Smooth muscle cell of the coronary artery (primary cell): ENCODE data around the gene CSN2. TPM values are rescaled to one million over a fixed set of nuclear protein-coding genes. Genes with fewer than 3 reads are reported as not detected.

Source experiments
- total RNA-seq: library from RNA; depleted of rRNA; stranded (reverse); fragments of >200 nt; gene quantifications from 2 replicates; pipeline ENCODE4 v1.2.3, GENCODE V29; 2014; ENCODE audit warnings: low replicate concordance

CSN2 gene
- total RNA-seq = not detected in 2 replicates

GRCh38 chr4:69965628-69966027, at the start of gene CSN2:
TSS of gene CSN2 (minus strand) at chr4:69965728. CDS start at chr4:69960995, 4,733 bp downstream.

GRCh38 chr4:69995526-69996016, 30.0 kb upstream of the CSN2 start, which contains the start of gene STATH:
TSS of gene STATH (plus strand) at chr4:69995966. CDS start at chr4:69998438, 2,472 bp downstream.

GRCh38 chr4:69930768-69931167, 34.8 kb downstream of the CSN2 start, which contains the start of gene CSN1S1:
TSS of gene CSN1S1 (plus strand) at chr4:69931068. CDS start at chr4:69932556, 1,488 bp downstream.

Other genes with a start within 250 kb of the CSN2 start
- gene SULT1B1, start 205.1 kb downstream of the CSN2 start, total RNA-seq = under 0.01 and 13.7 TPM in 2 replicates
- gene SULT1E1, start 105.6 kb downstream of the CSN2 start, total RNA-seq = 0.12 and 291 TPM in 2 replicates
- gene CSN1S1, start 34.7 kb downstream of the CSN2 start, total RNA-seq = not detected in 2 replicates
- gene STATH, start 30.2 kb upstream of the CSN2 start, total RNA-seq = 0.15 TPM in 1 of 2 replicates, not detected in the other
- gene HTN3, start 62.7 kb upstream of the CSN2 start, total RNA-seq = not detected in 2 replicates
- gene HTN1, start 84.7 kb upstream of the CSN2 start, total RNA-seq = not detected in 2 replicates
- not detected in 2 replicates for gene PRR27, start 188.5 kb upstream of the CSN2 start, total RNA-seq
- not detected in 2 replicates for gene ODAM, start 230.0 kb upstream of the CSN2 start, total RNA-seq